Astrocyte (in vitro differentiated cells and primary cell): ENCODE data around the gene DNAJC15.

Experiments
- CTCF ChIP-seq: IDR thresholded peaks from 2 replicates; pipeline ENCODE4 v1.5.1; 2011; ENCODE audit warnings: low read depth, mild to moderate bottlenecking, inconsistent platforms, low read length, moderate library complexity; ENCODE audit not compliant: insufficient read depth
- EZH2 ChIP-seq: IDR thresholded peaks from 2 replicates; pipeline ENCODE4 v1.6.1; 2012; ENCODE audit warnings: mild to moderate bottlenecking, low read length, inconsistent platforms; ENCODE audit not compliant: insufficient read depth

- TF ChIP-seq CTCF (no peak), EZH2 (no peak)
Measured at GRCh38 chr13:43030548-43030947, 7.2 kb downstream of the DNAJC15 start.
